H1 (cell line): Measurements from ENCODE around the gene SGMS1. TPM values are rescaled to one million over a fixed set of nuclear protein-coding genes. Genes with fewer than 3 reads are reported as not detected.
"Not testable (repeated sequence)": the region's sequence is repeated elsewhere in the genome, so short reads cannot be mapped to it uniquely, and the experiment has no call there.

ENCODE experiments used
- CTCF ChIA-PET: fragments of 300-600 bp; sonication (Branson Sonifier 250); formaldehyde crosslinking; loops from one replicate; lab custom pipeline; 2021; ENCODE audit not compliant: partially characterized antibody; lab: Charles Lee
- POLR2A ChIA-PET: fragments of 300-600 bp; sonication (Branson Sonifier 250); formaldehyde crosslinking; loops from one replicate; lab custom pipeline; 2021; ENCODE audit warnings: inconsistent platforms; ENCODE audit not compliant: partially characterized antibody; lab: Charles Lee
- DNase-seq, 2 experiments: peaks; one replicate each; pipeline versions ENCODE4 v3.0.0 to v3.0.0-alpha.2; 2010 to 2022; ENCODE audit warnings: low spot score in 2 of 2, low read depth in 1 of 2, mixed read lengths in 1 of 2
- FAIRE-seq: peaks from 2 replicates; lab custom pipeline; 2011; peaks lifted over from hg19 to GRCh38; lab: Jason Lieb, UNC
- H2AFZ ChIP-seq: 2 replicates; pipeline ENCODE4 v1.8.1; 2012; ENCODE audit warnings: low read length, inconsistent platforms
- H2AK5ac ChIP-seq: 2 replicates; pipeline ENCODE4 v1.6.1; 2013; ENCODE audit warnings: low read depth, low read length
- H2BK120ac ChIP-seq: replicated peaks from 2 replicates; pipeline ENCODE3; 2013; ENCODE audit warnings: low read depth, low read length, inconsistent platforms
- H2BK12ac ChIP-seq: 2 replicates; pipeline ENCODE4 v1.6.1; 2013; ENCODE audit warnings: low read depth, low read length
- H2BK15ac ChIP-seq: 2 replicates; pipeline ENCODE4 v1.6.1; 2013; ENCODE audit warnings: low read length
- H2BK20ac ChIP-seq: 2 replicates; pipeline ENCODE4 v1.6.1; 2013; ENCODE audit warnings: low read length
- H2BK5ac ChIP-seq: 2 replicates; pipeline ENCODE4 v1.6.1; 2013; ENCODE audit warnings: low read depth, low read length
- H3K14ac ChIP-seq: 2 replicates; pipeline ENCODE4 v1.6.1; 2013; ENCODE audit warnings: inconsistent platforms; ENCODE audit not compliant: insufficient read length
- H3K18ac ChIP-seq: 2 replicates; pipeline ENCODE4 v1.6.1; 2013; ENCODE audit warnings: low read length; ENCODE audit errors: extremely low read depth
- H3K23ac ChIP-seq: 2 replicates; pipeline ENCODE4 v1.6.1; 2013; ENCODE audit warnings: inconsistent platforms; ENCODE audit not compliant: insufficient read length
- H3K23me2 ChIP-seq: 2 replicates; pipeline ENCODE4 v1.6.1; 2013; ENCODE audit warnings: low read depth, low read length
- H3K27ac ChIP-seq: 2 replicates; pipeline ENCODE4 v1.6.1; 2011; ENCODE audit warnings: low read depth, low read length, inconsistent platforms
- H3K27me3 ChIP-seq, 4 experiments: replicated peaks in 1 of 4; 1 replicate in 1 of 4; 2 replicates in 3 of 4; pipeline versions ENCODE4 v1.6.1 to v1.8.1; 2011 to 2013; ENCODE audit warnings: low read length in 3 of 4, mild to moderate bottlenecking in 3 of 4, inconsistent platforms in 2 of 4, mixed read lengths in 2 of 4, moderate library complexity in 1 of 4; ENCODE audit not compliant: control insufficient read depth in 3 of 4, insufficient read depth in 3 of 4; ENCODE audit errors: extremely low read depth in 1 of 4
- H3K36me3 ChIP-seq, 4 experiments: 2 replicates each; pipeline versions ENCODE4 v1.6.1 to v1.8.1; 2011 to 2013; ENCODE audit warnings: mild to moderate bottlenecking in 4 of 4, low read length in 3 of 4, moderate library complexity in 2 of 4, control low read depth in 1 of 4, inconsistent platforms in 1 of 4; ENCODE audit not compliant: insufficient read depth in 4 of 4, control insufficient read depth in 2 of 4
- H3K4ac ChIP-seq: replicated peaks from 2 replicates; pipeline ENCODE3; 2013; ENCODE audit warnings: low read length, low read depth, mixed read lengths, inconsistent platforms; ENCODE audit not compliant: insufficient read length
- H3K4me1 ChIP-seq, 4 experiments: replicated peaks in 1 of 4; 1 replicate in 1 of 4; 2 replicates in 3 of 4; pipeline versions ENCODE4 v1.6.1 to v1.8.1; 2011 to 2013; ENCODE audit warnings: low read length in 3 of 4, inconsistent platforms in 2 of 4, mixed read lengths in 1 of 4; ENCODE audit not compliant: insufficient read depth in 4 of 4, control insufficient read depth in 3 of 4
- H3K4me2 ChIP-seq, 2 experiments: 2 replicates each; pipeline versions ENCODE4 v1.6.1 to v1.8.1; 2011 to 2013; ENCODE audit warnings: low read depth in 2 of 2, low read length in 2 of 2, control low read depth in 1 of 2, inconsistent platforms in 1 of 2, mild to moderate bottlenecking in 1 of 2; ENCODE audit not compliant: insufficient read depth in 1 of 2
- H3K4me3 ChIP-seq, 4 experiments: fragments of 200-600, 300-600 bp in 1 of 4; sonication (generic), shearing (Covaris generic), sonication (Bioruptor Twin) in 1 of 4; 2 replicates each; pipeline versions ENCODE4 v1.5.1 to v1.8.1; 2011 to 2016; ENCODE audit warnings: low read length in 4 of 4, low read depth in 3 of 4, control low read depth in 2 of 4, inconsistent platforms in 2 of 4, mild to moderate bottlenecking in 2 of 4, mixed read lengths in 1 of 4, moderate library complexity in 1 of 4; ENCODE audit not compliant: insufficient read depth in 2 of 4; ENCODE audit errors: extremely low read depth in 1 of 4
- H3K56ac ChIP-seq: replicated peaks from 2 replicates; pipeline ENCODE3; 2013; ENCODE audit warnings: low read depth, mild to moderate bottlenecking, mixed read lengths, low read length, inconsistent platforms; ENCODE audit not compliant: insufficient read length
- H3K79me1 ChIP-seq: 2 replicates; pipeline ENCODE4 v1.6.1; 2013; ENCODE audit warnings: low read depth, low read length, control low read depth
- H3K79me2 ChIP-seq, 2 experiments: 2 replicates each; pipeline versions ENCODE4 v1.6.1 to v1.8.1; 2012 to 2013; ENCODE audit warnings: low read length in 2 of 2, mild to moderate bottlenecking in 2 of 2, inconsistent platforms in 1 of 2; ENCODE audit not compliant: insufficient read depth in 2 of 2, control insufficient read depth in 1 of 2
- H3K9ac ChIP-seq, 4 experiments: replicated peaks in 1 of 4; 1 replicate in 1 of 4; 2 replicates in 3 of 4; pipeline versions ENCODE4 v1.6.1 to v1.8.1; 2011 to 2013; ENCODE audit warnings: low read depth in 3 of 4, low read length in 3 of 4, control low read depth in 2 of 4, mild to moderate bottlenecking in 2 of 4, moderate library complexity in 2 of 4, inconsistent platforms in 1 of 4; ENCODE audit errors: extremely low read depth in 1 of 4
- H3K9me3 ChIP-seq, 2 experiments: 2 replicates each; pipeline versions ENCODE4 v1.6.1 to v1.8.1; 2012 to 2013; ENCODE audit warnings: mild to moderate bottlenecking in 2 of 2, moderate library complexity in 2 of 2, control low read depth in 1 of 2, inconsistent platforms in 1 of 2, low read depth in 1 of 2, low read length in 1 of 2, mixed read lengths in 1 of 2; ENCODE audit not compliant: insufficient read depth in 2 of 2
- H4K20me1 ChIP-seq, 2 experiments: replicated peaks in 1 of 2; 2 replicates each; pipeline versions ENCODE3 to v1.8.1; 2011 to 2013; ENCODE audit warnings: inconsistent platforms in 2 of 2, low read length in 2 of 2, mild to moderate bottlenecking in 1 of 2; ENCODE audit not compliant: insufficient read depth in 2 of 2, control insufficient read depth in 1 of 2
- H4K5ac ChIP-seq: 2 replicates; pipeline ENCODE4 v1.6.1; 2013; ENCODE audit warnings: low read length, low read depth, mixed read lengths, inconsistent platforms; ENCODE audit not compliant: insufficient read length
- H4K8ac ChIP-seq: 2 replicates; pipeline ENCODE4 v1.8.0; 2013; ENCODE audit warnings: mild to moderate bottlenecking, moderate library complexity, low read length, inconsistent platforms; ENCODE audit not compliant: insufficient read depth; ENCODE audit errors: extremely low read depth
- H4K91ac ChIP-seq: replicated peaks from 2 replicates; pipeline ENCODE3; 2013; ENCODE audit warnings: low read length, mixed read lengths, inconsistent platforms; ENCODE audit not compliant: insufficient read length
- YY1 ChIP-seq: IDR thresholded peaks from 2 replicates; pipeline ENCODE4 v1.6.1; 2011; ENCODE audit warnings: low read depth, mild to moderate bottlenecking, low read length
- WGBS, 2 experiments: shearing (Covaris generic) in 1 of 2; methylation state at CpG; one replicate each; pipeline versions ENCODE4 v1.1.6 to v1.1.7; 2013 to 2015; ENCODE audit warnings: low lambda C conversion rate in 2 of 2, mixed read lengths in 2 of 2, inconsistent platforms in 1 of 2, low coverage in 1 of 2, missing lambda C conversion rate in 1 of 2; ENCODE audit not compliant: insufficient replicate concordance in 2 of 2, insufficient coverage in 1 of 2, insufficient read length in 1 of 2; ENCODE audit errors: extremely low coverage in 1 of 2, missing lambda C conversion rate in 1 of 2; 5-methylcytosine and 5-hydroxymethylcytosine counted together
- polyA plus RNA-seq, 7 experiments: library from polyadenylated mRNA; depleted of rRNA in 3 of 7; stranded (reverse) in 5 of 7; unstranded in 2 of 7; fragments of >200 nt in 5 of 7; fragments of 200-250 nt in 2 of 7; gene quantifications; 1 replicate in 5 of 7; 2 replicates in 1 of 7; 4 replicates in 1 of 7; pipeline versions ENCODE4 v1.2.1 to v1.2.3, GENCODE V29; 2011 to 2013; ENCODE audit warnings: missing spikeins in 2 of 7, mixed read lengths in 2 of 7
- total RNA-seq: library from RNA; stranded (reverse); fragmentation: NEBNext Ultra II Directional; extraction: Animal tissue kit (Norgen Biotek cat#: 25700); gene quantifications from 2 replicates; pipeline ENCODE4 v1.2.1, GENCODE V29; 2021

The SGMS1 gene
- total and polyA plus RNA-seq, 2 of the 8 experiments (the other 6 are each of a cell fraction or from before 2014, with no cell fraction given): 6.0 to 15.6 TPM

DNA sequence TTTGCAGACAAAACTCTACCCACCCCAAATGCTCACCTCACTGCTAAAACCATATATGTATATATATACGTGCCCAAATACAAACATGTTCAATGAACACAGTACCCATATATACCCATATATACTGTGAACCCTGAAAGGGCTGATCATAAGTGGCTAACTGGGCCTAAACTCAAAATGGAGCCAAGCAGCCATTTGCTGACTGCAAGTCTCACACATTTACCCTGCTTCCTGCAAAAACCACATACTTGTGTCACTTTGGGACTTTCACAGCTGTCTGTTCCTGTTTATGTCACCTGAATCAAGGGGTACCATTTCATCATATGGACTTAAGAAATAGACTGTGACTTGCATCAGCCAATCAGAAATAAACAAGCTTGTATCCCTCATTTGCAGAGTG, 48.4 kb upstream of the SGMS1 start:
- H4K8ac ChIP-seq, H3K9ac ChIP-seq, POLR2A ChIA-PET, H2BK120ac ChIP-seq, H3K18ac ChIP-seq, H2BK20ac ChIP-seq, H3K4ac ChIP-seq, H3K36me3 ChIP-seq, H3K27me3 ChIP-seq, H2BK12ac ChIP-seq, H3K4me3 ChIP-seq, H3K4me2 ChIP-seq, H3K23me2 ChIP-seq, H3K27ac ChIP-seq, H4K91ac ChIP-seq, H2BK5ac ChIP-seq, CTCF ChIA-PET, H2BK15ac ChIP-seq, H2AFZ ChIP-seq, H3K79me1 ChIP-seq, FAIRE-seq, H3K23ac ChIP-seq, H3K56ac ChIP-seq, H3K9me3 ChIP-seq, H3K14ac ChIP-seq, H4K5ac ChIP-seq, H3K4me1 ChIP-seq, H4K20me1 ChIP-seq, DNase-seq, H3K79me2 ChIP-seq, H2AK5ac ChIP-seq: not testable (repeated sequence)
- WGBS, 2 experiments: 69% methylated on average over 1 of the region's 1 CpG; no CpG with 5 or more reads in 1 of the 2 experiments
- peak; percentile 43; the same call in 1 of the 2 replicates for TF ChIP-seq YY1

DNA sequence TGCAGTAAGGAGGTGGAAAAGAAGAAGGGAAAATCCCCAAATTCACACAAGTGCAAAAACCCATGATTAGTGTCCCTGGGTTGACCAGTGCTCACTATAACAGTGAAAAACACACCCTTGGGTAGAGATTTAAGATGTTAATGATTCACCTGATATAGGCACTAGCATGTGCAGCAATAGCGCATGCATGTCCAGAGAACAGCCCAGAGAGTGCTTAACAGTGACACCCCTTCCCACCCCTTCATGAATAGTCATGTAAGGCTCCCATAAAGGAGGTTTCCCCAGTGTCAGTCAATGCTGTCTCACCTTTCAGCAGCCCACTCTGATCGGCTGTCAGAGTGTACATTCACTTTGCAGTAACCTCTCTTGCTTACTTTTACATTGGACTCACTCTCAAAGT, 47.9 kb upstream of the SGMS1 start:
- H3K9me3 ChIP-seq, H3K14ac ChIP-seq, H3K36me3 ChIP-seq, H3K4me1 ChIP-seq, DNase-seq, H4K5ac ChIP-seq, H3K18ac ChIP-seq, H2BK12ac ChIP-seq, H3K4me2 ChIP-seq, H3K4me3 ChIP-seq, H2BK20ac ChIP-seq, CTCF ChIA-PET, H2AFZ ChIP-seq, FAIRE-seq, H4K20me1 ChIP-seq, H3K79me2 ChIP-seq, H3K23me2 ChIP-seq, H4K8ac ChIP-seq, H3K56ac ChIP-seq, H4K91ac ChIP-seq, H3K79me1 ChIP-seq, H3K27ac ChIP-seq, H2BK15ac ChIP-seq, H2AK5ac ChIP-seq, H2BK5ac ChIP-seq, H3K9ac ChIP-seq, H3K23ac ChIP-seq, H3K4ac ChIP-seq, H3K27me3 ChIP-seq, POLR2A ChIA-PET, H2BK120ac ChIP-seq: not testable (repeated sequence)
- WGBS, 2 experiments: 91% methylated on average over 2 of the region's 2 CpGs; no CpG with 5 or more reads in 1 of the 2 experiments
